Activated CD4-positive, alpha-beta T cell treated with anti-CD3 and anti-CD28 coated beads, Interleukin-2, Interleukin-4, amounts not matched to agents 100 ng/mL and 50 ng/mL, durations not matched to agents 16 hours and 8 hours (primary cell): ENCODE results near the gene HNRNPUL2.

Experiments
- DNase-seq: peaks from one replicate; pipeline ENCODE4 v3.0.0-alpha.2; 2020; ENCODE audit warnings: low spot score

HNRNPUL2 gene

GRCh38 chr11:62666259-62666926, 60.9 kb downstream of the HNRNPUL2 start:
- peak; percentile 22 for DNase-seq

- peak; percentile 53 for DNase-seq
Observed at GRCh38 chr11:62665599-62666258, 61.5 kb downstream of the HNRNPUL2 start.

GRCh38 chr11:62665075-62665598, 62.1 kb downstream of the HNRNPUL2 start, which contains the start of the genes C11orf98 and CSKMT:
TSS of gene C11orf98 (minus strand) at chr11:62665210. CDS start at chr11:62665169, 41 bp downstream.
TSS of gene CSKMT (plus strand) at chr11:62665312. CDS start at chr11:62665880, 568 bp downstream.
- peak; percentile 98 for DNase-seq

GRCh38 chr11:62664405-62665074, 62.7 kb downstream of the HNRNPUL2 start:
- peak; percentile 57 for DNase-seq
